Fibroblast of the conjunctiva (primary cell): Measurements from ENCODE around the gene YPEL2.
"Not testable (repeated sequence)": the region's sequence is repeated elsewhere in the genome, so short reads cannot be mapped to it uniquely, and the experiment has no call there.

Experiments
- DNase-seq: peaks from one replicate; pipeline ENCODE4 v3.0.0-alpha.2; 2010; ENCODE audit warnings: low read depth

Gene YPEL2

DNA sequence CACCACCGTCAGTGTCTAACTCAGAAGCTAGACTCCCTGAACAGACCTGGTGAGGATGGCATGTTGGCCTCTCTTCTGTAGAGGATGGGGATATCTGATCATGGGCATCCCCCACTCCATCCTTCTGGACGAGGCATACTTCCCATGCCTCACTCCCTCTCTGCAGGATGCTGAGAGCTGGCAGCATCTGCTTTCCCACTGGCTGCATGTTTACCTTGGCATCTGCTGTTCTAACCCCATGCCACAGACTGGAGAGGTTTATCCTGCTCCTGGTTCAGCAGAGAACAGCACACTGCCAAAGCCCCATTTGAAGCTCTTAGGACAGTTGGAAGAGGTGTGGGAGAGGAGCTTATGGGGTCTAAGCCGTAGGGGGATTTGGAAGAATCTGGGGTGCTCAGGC, 46.0 kb downstream of the YPEL2 start:
- DNase-seq = no peak

GRCh38 chr17:59378675-59379074, 47.2 kb downstream of the YPEL2 start:
- no peak for DNase-seq

GRCh38 chr17:59380474-59380873, 49.0 kb downstream of the YPEL2 start:
- DNase-seq = no peak

GRCh38 chr17:59381716-59382570, 50.5 kb downstream of the YPEL2 start:
- DNase-seq = no peak

DNA sequence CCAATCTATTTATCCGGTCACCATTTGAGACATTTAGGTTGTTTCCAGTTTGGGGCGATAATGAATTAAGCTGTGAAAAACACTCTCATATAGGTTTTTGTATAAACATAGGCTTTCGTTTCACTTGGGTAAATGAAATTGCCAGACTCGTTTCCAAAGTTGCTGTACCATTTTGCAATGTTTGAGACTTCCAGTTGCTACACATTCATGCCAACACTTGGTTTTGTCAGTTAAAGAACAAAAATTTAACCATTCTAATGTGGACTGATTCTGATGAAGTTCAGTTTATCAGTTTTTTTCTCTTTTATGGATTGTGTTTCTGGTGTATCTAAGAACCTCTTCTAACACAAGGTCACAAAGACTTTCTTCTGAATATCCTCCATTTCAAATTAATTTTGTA, 52.4 kb downstream of the YPEL2 start:
- DNase-seq = no peak

DNA sequence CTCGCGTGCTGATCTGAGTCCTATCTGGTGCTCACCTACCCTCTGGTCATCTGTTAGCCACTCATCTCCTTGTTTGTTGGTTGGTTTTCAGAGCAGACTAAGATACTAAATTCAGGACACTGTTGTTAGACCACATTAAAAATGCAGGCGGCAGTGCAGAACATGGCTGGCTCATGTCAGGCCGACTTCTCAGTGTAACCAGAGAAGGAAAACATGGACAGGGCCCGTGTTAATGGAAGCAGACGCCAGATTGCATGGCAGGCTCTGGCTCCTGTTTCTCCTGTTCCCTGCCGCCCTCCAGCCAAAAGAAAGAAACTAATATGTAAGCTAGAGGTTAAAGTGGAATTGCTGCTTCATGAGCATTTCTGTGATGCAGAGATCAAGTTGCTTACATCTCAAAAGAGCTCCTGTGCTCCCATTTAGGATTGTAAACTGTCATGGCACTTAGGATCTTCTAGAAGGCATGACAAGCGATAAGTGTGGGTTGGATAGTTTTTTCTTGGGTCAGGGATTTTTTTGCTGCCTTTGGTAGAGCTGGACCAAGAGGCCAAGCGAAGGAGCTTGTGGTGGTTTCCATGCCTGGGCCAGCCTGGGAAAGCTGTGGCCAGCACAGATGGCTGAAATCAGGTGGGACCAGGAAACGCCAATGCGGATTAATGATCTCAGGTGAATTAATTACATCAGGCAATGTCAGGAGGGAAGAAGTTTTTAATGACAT, 56.1 kb downstream of the YPEL2 start:
- no peak for DNase-seq

DNA sequence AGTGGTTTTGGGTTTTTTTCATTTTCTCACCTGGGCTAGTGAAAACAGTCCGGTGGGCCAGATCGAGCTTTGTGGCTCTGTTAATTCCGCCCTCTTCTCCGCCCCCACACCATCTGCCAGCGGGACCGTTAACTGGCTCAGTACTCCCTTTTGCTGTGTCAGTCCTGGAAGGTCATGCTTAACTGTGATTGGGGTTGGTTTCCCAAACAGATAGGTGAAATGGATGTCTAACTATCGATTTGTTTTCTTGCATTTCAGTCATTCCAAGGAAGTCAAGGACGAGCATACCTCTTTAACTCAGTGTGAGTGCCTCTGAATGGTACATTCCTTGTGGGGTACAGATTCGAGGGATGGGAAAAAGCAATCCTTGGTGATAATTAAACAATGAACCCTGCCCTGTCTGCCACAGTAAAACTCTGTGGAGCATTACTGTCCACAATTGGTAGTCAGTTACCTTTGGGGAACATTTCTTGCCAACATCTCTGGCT, 56.7 kb downstream of the YPEL2 start:
- DNase-seq = no peak

DNA sequence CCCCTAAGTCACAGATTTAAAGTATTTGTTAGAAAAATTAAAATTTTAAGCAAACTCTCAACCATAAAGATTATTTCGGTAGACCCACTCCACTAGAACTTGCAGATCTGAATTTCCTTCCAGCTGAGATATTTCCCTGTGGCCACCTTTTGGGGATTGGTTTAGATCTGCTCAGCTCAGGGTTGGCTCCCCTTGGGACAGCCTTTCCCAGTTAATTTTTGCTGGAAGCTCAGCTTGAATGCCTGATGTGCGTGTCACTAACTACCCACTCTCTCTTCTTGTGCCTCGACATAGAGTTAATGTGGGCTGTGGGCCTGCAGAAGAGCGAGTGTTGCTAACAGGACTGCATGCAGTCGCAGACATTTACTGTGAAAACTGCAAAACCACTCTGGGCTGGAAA, 57.6 kb downstream of the YPEL2 start:
- DNase-seq = no peak

DNA sequence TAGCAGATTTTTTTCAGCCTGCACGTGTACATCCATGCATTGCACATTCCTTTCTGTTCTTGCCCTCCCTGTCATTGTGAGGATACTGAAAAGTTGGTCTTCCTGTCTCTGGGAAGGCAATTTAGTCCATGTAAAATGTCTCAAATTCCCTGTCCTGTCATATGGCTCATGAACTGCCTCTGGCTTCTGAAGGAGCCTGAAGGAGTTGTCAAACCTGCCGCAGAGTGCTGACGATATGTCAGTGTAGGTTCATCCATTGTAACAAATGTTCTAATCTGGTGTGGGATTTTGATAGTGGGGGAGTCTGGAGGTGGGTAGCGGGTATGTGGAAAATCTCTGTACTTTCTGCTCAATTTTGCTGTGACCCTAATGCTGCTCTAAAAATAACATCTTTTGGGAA, 59.6 kb downstream of the YPEL2 start:
- no peak for DNase-seq

DNA sequence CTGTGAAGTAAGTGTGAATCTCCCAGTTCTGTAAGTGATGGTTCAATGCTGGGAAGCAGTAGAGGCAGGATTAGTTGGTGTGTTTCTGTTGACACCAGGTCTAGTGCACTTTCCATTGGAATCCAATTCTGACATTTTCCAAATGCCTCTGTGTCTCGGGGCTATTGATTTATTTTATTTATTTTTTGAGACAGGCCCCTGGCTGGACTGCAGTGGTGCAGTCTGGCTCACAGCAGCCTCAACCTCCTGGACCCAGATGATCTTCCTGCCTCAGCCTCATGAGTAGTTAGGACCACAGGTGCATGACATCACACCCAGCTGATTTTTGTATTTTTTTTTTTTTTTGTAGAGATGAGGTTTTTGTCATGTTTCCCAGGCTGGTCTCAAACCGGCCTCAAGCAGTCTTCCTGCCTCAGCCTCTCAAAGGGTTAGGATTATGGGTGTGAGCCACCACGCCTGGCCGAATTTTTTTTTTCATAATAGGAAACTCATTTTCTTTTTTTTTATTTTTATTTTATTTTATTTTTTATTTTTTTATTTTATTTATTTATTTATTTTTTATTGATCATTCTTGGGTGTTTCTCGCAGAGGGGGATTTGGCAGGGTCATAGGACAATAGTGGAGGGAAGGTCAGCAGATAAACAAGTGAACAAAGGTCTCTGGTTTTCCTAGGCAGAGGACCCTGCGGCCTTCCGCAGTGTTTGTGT, 61.7 kb downstream of the YPEL2 start:
- no peak for DNase-seq

GRCh38 chr17:59393742-59394410, 62.4 kb downstream of the YPEL2 start:
- not testable (repeated sequence) for DNase-seq

DNA sequence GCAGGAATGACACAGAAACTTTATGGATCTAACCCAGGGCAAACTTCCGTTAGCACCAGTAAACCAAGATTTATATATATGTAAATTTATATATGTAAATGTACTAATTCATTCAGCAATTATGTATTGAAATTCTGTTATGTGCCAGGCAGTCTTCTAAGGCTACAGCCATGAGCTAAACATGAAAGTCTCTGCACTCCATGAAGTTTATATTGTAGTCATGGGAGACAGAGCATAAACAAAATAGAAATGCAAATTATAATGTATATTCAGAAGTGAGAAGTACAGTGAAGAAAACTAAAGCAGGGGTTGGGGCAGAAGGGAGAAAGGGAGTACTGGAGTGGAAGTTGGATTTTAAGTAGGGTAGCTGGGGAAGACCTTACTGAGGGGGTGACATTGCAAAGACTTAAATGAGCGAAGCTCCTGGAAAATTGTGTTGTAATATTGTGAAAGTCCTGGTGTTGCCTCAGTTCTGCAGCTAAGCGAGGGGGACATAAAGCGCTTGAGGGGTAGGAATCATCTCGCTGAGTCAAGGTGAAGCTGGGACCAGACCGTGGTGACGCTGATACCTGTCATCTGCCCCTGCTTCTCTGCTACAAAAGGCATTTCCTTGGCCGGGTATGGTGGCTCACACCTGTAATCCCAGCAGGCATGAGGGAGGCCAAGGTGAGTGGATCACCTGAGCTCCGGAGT, 64.8 kb downstream of the YPEL2 start:
- DNase-seq = no peak

GRCh38 chr17:59397316-59398073, 66.0 kb downstream of the YPEL2 start:
- DNase-seq = no peak

- DNase-seq = no peak
Measured at GRCh38 chr17:59399914-59400313, 68.5 kb downstream of the YPEL2 start.

DNA sequence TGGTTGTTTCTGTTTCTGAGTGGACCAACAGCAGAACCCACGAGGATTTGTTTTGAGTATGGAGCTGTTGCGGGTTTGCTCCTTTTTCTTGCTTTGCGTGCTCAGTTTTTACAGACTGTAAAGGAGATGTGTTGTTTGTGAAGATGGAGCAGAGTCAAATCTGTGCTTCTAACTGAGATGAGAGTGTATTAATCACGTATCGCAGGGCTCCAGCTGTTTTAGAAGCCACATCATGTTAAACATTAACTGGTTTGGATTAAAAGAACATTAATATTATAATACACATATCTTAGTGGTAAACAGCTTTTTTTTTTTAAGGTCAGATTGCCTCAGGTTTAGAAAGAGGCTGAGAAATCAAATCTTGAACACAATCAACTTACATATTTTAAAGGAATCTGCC, 69.4 kb downstream of the YPEL2 start:
- DNase-seq = no peak

DNA sequence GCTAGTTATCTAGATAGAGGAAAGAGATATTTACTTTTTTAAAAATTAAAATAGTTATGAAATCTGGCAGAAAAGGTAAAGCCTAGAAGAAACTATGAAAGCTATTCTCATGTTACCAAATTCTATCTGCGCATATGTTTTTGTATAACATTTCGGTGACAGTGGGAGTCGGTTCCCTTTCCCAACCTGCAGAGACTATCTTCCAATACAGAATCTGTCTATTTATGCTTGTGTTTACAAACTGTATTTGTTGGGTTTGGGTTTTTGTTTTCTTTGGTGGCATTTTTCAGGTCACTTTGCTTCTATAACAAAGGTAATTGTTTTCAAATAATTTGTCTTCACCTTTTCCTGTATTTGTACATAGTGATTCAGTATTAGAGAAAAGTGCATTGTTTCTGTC, 69.8 kb downstream of the YPEL2 start:
- no peak for DNase-seq

DNA sequence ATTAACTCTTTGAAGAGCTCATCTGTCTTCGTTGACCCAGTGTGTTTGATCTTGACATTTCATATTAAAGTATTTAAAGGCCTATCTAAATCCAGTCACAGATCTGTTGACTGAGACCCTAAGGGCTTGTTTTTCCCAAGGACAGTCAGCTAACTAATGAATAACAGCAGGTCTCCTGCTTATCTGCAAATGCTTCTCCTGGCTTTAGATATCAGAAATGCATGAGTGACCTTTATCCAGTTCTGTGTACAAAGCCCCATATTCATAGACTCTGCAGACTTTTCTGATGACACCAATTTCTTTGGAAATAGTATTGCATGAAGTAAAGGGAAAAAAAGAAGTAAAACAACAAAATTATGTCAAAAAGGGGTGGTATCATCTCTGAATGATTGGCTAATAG, 70.3 kb downstream of the YPEL2 start:
- no peak for DNase-seq

GRCh38 chr17:59402760-59403159, 71.3 kb downstream of the YPEL2 start:
- DNase-seq = no peak

- DNase-seq = no peak
Measured at GRCh38 chr17:59404471-59404870, 73.0 kb downstream of the YPEL2 start.

DNA sequence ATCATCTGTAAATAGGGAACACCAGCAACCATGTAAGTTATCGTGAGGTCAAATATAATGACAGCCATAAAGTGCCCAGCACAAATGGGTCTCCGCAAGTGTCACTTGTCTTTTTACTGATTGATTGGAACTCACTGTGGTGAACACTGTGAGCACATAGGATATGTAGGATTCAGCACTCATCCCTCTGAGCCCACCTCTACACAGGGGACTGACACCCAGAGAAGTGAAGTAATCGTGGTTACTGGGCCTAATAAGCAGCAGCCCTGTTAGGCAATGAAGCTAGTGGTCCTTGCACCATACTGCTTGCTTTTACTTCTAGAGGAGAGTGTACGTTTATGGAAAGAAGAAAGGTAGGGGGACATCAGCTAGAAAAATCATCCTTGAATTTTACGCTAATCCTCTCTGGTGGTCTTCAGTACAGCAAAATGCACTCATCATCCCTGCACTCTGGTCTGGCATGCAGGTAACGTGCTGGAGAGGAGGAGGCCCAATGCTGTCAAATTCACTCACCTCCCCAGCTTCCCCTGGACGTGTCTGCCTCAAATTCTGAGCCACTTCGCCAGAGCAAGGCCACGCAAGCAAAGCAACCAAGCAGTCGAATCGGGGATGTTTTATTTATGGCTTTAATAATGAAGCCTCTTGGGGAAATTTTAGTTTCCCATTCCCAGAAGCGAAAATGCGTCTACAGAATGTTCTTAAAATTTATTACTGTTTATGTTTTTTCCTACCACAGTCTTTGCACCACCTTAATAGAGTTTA, 74.7 kb downstream of the YPEL2 start:
- DNase-seq = no peak
